RPMI8226 (cell line): Measurements from ENCODE around the gene IFNE.

ENCODE experiments used
- DNase-seq: peaks from one replicate; pipeline ENCODE4 v3.0.0-alpha.2; 2015

The IFNE gene, protein sequence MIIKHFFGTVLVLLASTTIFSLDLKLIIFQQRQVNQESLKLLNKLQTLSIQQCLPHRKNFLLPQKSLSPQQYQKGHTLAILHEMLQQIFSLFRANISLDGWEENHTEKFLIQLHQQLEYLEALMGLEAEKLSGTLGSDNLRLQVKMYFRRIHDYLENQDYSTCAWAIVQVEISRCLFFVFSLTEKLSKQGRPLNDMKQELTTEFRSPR

DNA sequence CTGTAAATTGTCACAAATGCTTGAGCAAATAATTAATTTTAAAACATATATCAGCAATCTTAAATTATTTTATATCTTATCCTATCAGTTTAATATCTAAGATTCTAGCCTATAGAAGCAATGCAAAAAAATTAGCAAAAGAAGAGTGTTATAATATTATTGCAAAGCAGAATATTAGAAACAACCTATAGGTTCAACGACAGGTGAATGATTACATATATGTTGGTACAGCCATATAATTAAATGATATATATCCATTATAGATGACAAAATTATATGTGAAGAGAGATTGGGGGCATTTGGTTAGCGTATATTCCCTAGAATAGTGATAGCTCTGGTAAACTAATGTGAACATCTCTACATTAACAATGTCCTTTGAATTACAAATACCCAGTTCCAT lies at the start of gene IFNE:
Gene IFNE (minus strand): TSS at position 101 of the 400 bp plus-strand sequence. CDS start 619 bp downstream, outside the sequence.
- DNase-seq = no peak

DNA sequence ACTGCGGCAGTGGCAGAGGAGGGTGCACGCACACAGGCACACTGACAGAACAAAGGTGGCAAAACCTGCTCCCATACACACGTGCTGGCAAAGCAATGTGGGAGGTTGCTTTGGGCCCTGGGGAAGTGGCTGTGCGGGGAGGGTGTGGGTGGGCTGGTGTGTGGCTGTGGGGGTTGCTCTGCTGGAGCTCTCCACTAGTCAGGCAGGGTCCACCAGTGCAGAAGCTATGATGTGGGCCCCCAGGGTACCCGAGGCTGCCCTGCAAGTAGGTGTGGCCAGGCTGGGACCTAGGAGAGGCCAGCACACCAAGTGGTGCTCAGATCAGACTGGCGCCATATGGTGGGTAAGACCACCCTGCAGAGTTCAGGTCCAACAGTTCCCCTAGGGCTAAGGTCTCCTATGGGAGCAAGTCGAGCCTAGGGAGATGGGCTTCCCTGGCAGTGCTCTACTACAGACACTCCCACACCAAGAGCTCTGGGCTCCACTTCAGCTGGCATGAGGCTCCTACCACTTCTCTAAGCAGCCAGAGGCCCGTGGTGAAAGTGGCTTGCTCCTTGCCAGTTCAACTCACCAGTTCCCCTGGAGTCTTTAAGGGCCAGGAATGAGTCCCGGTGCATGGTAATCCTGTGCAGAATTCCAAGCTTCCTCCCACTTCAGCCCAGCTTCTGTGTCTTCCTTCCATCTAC lies 46.2 kb upstream of the IFNE start:
- DNase-seq = no peak

GRCh38 chr9:21527579-21527978 lies 45.5 kb upstream of the IFNE start:
- peak; percentile 42 for DNase-seq

- DNase-seq = no peak
Measured at GRCh38 chr9:21525174-21525573, 43.1 kb upstream of the IFNE start.

GRCh38 chr9:21524099-21524830 lies 42.2 kb upstream of the IFNE start:
- no peak for DNase-seq

GRCh38 chr9:21523021-21524014 lies 41.2 kb upstream of the IFNE start:
- no peak for DNase-seq

DNA sequence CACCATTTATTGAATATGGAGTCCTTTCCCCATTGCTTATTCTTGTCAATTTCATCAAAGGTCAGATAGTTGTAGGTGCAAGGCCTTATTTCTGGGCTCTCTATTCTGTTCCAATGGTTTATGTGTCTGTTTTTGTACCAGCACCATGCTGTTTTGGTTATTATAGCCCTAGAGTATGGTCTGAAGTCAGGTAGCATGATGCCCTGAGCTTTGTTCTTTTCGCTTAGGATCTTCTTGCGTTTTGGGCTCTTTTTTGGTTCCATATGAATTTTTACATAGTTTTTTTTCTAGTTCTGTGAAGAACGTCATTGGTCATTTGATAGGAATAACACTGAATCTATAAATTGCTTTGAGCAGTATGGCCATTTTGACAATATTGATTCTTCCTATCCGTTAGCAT lies 40.2 kb upstream of the IFNE start:
- DNase-seq = no peak

DNA sequence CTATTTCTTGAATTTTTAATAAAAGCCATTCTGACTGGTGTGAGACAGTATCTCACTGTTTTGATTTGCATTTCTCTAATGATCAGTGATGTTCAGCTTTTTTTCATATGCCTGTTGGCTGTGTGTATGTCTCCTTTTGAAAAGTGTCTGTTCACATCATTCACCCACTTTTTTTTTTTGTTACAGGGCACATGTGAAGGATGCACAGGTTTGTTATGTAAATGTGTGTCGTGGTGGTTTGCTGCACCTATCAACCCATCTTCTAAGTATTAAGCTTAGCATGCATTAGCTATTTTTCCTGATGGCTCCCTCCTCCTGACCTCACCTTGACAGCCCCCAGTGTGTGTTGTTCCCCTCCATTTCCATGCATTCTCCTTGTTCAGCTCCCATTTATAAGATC lies 39.3 kb upstream of the IFNE start:
- DNase-seq = no peak

DNA sequence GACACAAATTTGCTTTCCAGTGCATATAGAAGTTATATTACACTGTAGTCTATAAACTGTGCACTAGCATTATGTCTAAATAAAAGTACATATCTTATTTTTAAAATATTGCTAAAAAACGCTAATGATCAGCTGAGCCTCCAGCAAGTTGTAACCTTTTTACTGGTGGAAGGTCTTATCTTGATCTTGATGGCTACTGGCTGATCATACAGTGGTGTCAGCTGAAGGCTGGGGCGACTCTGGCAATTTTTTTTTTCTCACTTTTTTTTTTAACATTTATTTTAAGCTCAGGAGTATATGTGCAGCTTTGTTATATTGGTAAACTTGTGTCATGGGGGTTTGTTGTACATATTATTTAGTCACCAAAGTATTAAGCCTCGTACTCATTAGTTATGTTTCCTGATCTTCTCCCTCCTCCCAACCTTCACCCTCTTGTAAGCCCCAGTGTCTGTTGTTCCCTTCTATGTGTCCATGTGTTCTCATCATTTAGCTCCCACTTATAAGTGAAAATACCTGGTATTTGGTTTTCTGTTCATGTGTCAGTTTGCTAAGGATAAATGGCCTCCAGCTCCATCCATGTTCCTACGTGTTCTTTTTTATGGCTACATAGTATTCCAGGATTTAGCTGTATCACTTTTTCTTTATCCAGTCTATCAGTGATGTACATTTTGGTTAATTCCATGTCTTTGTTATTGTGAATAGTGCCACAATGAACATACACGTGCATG lies 38.6 kb upstream of the IFNE start:
- no peak for DNase-seq

- no peak for DNase-seq
Measured at GRCh38 chr9:21519855-21520434, 37.8 kb upstream of the IFNE start.

DNA sequence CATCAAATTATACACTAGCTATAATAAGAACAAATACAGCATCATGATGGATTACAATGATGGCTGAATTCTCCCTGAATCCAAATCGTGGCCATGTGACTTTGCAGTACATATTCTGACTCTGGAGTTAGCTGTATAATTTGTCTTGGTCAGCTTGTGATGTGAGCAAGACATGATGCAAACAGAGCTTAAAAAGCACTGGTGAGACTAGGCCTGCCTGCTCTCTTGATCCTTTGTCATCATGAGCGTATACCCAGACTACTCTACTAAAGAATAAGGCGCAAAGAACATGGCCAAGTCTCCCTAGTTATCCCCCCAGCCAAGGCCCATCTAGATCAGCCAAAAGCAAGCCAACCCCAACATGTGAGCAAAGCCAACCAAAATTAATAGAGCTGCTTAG lies 34.7 kb upstream of the IFNE start:
- DNase-seq = no peak

DNA sequence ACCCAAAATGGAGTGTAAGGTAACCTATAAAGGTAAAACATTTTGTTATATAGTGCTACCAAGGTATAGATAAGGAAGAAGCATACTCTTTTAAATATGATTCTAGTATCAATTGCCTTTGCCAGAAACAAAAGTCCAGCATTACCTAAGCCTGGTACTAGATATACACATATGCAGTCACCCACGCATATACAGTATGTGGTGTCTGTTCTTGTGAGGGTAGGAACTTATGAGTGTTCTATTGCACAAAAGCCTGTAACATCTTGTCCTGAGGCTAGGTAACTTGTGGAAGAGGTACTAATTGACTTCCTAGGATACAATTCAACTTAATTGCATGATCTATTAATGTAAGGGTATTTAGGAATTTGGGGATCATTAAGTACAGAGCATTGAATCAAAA lies 31.3 kb upstream of the IFNE start:
- no peak for DNase-seq

DNA sequence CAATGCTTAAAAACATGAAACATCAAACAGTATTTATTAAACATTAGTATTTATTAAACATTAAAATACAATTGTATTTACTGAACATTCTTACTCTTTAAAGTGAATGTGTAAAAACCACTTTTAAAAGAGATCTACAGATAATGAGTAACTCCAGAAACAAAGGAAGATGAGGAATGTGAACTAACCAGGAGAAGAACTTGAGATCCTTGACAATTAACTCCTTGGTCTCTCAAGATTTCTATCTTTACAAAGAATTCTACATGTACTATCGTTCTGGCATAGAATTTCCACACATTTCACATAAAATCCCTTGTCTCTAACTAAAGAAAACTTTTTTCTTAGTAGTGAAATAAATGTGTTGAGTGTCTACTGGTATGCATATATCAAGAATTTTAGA lies 28.7 kb upstream of the IFNE start:
- DNase-seq = no peak

- no peak for DNase-seq
Measured at GRCh38 chr9:21507483-21507790, 25.3 kb upstream of the IFNE start.

DNA sequence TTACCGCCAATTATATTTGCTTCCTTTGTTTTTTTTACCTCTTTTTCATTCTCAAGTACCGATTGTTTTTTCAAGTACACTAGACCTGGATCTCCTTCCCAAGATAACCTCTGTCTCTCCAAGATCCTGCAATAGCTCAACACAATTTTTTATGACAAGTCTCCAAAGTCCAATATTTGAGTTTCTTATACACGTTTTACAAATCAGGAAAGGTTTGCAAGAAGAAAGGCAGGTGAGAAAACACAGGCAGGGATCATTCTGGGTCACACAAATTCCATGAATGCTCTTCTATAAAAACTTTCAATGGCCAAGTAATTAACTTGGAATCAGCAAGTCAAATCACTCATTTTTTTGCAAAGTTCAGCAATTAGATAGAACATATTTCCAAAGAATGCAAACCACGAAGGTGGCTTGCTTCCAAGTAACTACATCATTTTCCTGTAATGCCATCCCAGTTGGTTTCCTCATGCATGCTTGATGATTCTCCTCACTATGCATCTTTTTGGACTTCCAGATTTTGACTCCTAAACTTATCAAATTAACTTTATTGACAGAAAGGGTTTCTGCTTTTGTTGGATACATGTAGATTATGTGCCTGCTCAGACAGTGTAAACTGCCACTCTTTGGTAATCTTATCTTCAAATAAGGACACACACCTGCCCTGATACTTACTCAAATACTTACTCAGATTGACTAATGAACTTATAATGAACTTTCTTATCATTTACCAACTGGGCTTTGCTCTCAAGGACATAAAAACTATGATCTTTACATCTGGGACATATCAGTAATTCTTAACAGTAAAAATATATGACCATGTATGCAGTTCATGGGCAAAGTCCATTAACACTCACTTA lies 24.7 kb upstream of the IFNE start:
- no peak for DNase-seq

DNA sequence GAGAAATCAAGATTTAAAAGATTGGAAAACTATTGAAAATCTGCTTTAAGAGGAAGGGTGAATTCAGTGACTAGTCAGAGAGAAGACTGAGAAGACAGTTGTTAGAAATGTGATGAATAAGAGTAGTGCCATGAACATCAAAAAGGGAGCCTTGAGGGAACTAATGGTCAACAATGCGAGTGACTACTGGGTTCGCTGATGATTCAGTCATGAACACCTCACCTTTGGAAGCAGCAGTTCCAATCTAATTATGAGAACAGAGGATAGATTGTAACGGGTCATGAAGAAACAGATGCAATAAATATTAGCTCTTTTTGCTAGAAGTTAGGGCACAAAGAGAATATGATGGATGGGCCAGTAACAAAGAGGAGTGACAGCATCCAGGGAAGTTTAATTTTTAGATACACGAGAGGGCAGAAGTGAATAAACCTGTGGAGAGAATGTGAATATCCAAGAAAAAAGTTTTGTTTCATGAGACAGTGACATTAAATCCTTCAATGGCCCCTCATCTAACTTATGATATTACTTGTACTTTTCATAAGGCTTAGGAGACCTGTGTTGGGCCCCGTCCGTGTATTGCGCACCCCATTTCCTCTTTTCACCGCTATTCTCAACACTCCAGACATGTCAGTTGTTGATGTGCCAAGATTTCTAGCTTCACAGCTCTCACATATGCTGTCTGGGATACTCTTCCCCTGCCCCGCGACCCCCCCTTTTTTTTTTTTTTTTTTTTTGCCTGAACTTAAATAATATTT lies 23.5 kb upstream of the IFNE start:
- no peak for DNase-seq

DNA sequence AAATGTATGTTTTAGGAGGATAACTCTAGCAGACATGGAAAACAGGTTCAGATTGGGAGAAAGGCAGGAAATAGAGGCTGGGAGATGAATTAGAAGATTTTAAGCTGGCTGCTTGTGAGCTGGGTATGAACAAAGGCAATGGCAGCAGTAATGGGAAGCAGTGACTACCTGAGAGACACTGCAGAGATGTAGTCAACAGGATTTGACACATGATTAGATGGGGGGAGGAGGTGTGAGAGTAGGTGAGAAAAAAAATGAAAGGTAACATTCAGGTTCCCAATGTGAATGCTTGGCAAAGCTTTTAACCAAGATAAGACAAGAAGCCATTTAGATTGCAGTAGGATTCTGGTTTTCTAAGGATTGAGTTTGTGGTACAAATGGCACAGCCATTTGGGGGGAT lies 22.8 kb upstream of the IFNE start:
- no peak for DNase-seq

DNA sequence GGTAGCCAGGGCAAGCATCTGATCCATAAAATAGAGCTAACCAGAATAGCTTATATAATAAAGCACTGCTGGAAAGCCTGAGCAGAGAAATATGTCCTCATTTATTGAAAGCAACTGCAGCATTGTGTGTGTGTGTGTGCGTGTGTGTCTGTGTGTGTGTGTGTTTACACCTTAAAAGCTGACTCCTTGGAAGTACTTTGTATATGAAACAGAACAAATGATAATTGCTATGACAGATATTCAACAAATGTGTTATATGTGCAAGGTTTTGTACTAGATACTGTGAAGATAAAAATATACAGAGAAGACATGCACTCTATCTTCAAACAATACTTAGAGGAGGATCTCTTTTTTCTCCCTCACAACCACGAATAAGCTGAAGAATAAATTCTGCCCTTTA lies 22.0 kb upstream of the IFNE start:
- no peak for DNase-seq

- no peak for DNase-seq
Measured at GRCh38 chr9:21502586-21502985, 20.5 kb upstream of the IFNE start.

DNA sequence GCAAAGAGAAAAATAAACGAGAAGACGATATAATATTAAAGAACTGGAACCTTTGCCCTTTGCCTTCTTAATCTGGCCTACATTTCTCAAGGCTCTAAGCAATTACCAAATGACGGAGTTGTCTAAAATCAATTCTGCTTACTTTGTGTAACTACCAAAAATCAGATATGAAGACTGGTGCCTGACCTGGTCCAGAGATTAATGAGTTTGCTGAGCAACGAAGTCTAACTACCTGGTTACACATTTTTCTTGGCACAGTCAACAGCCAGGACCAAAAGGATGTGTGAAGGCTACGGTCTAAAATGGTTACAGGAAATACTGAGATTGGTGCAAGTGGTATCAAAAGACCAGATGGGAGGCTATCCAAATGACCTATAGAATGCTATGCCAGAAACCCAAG lies 17.8 kb upstream of the IFNE start:
- no peak for DNase-seq
